AG04449 (cell line): ENCODE data around the gene RYK.
"Not testable (repeated sequence)": the region's sequence is repeated elsewhere in the genome, so short reads cannot be mapped to it uniquely, and the experiment has no call there.

Experiments
- CTCF ChIA-PET: fragments of 350-600 bp; formaldehyde crosslinking; extraction: SDS; loops from one replicate; lab custom pipeline; 2021; ENCODE audit warnings: antibody characterized with exemption; lab: Yijun Ruan, JAX
- POLR2A ChIA-PET: fragments of 400-600, 350-600 bp; formaldehyde crosslinking; extraction: SDS; loops from one replicate; lab custom pipeline; 2020; ENCODE audit warnings: antibody characterized with exemption, inconsistent platforms; lab: Yijun Ruan, JAX
- DNase-seq: peaks from one replicate; pipeline ENCODE4 v3.0.0-alpha.2; 2010; ENCODE audit warnings: low read depth, low spot score
- H3K4me3 ChIP-seq: 2 replicates; pipeline ENCODE4 v1.5.1; 2011; ENCODE audit warnings: low read depth, mild to moderate bottlenecking, control low read depth, low read length
- TF ChIP-seq, protein P1 (sequence below): IDR thresholded peaks from one replicate; pipeline ENCODE4 v1.5.1; 2011; ENCODE audit warnings: mild to moderate bottlenecking, moderate library complexity, low read length, control low read depth, inconsistent platforms; ENCODE audit not compliant: insufficient read depth; ENCODE audit errors: missing control alignments

RYK gene

DNA sequence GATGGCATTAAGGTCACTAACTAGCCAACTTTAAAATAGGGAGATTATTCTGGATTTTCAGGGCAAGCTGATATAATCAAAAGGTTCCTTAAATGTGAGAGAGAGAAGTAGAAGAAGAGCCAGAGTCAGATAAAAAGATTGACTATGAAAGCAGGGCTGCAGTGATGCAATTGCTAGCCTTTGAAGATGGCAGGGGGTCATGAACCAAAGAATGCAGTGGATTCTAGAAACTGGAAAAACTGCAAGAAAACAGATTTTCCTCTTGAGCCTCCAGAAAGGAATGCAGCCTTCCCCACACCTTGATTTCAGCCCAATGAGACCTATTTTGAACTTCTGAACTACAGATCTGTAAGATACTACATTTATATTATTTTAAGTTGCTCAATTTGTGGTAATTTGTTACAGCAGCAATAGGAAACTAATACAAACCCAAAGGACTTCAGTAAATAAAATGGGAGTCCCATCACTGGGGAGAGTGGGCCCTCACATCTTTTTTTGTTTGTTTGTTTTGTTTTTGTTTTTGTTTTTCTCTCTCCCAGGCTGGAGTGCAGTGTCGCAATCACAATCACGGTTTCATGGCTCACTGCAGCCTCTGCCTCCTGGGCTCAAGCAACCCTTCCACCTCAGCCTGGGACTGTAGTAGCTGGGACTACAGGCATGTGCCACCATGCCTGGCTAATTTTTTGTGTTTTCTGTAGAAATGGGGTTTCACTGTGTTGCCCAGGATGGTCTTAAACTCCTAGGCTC is 31.4 kb upstream of the RYK start:
- TF ChIP-seq, protein P1, sequence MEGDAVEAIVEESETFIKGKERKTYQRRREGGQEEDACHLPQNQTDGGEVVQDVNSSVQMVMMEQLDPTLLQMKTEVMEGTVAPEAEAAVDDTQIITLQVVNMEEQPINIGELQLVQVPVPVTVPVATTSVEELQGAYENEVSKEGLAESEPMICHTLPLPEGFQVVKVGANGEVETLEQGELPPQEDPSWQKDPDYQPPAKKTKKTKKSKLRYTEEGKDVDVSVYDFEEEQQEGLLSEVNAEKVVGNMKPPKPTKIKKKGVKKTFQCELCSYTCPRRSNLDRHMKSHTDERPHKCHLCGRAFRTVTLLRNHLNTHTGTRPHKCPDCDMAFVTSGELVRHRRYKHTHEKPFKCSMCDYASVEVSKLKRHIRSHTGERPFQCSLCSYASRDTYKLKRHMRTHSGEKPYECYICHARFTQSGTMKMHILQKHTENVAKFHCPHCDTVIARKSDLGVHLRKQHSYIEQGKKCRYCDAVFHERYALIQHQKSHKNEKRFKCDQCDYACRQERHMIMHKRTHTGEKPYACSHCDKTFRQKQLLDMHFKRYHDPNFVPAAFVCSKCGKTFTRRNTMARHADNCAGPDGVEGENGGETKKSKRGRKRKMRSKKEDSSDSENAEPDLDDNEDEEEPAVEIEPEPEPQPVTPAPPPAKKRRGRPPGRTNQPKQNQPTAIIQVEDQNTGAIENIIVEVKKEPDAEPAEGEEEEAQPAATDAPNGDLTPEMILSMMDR: no peak
- no peak overlapping the region for H3K4me3 ChIP-seq
- DNase-seq: no peak
- CTCF ChIA-PET: interaction anchor here (2.8 kb wide), 1 partner anchor 70 kb away, joined by 13 read pairs; no protein-coding TSS in a partner anchor
- POLR2A ChIA-PET: no interaction called here

DNA sequence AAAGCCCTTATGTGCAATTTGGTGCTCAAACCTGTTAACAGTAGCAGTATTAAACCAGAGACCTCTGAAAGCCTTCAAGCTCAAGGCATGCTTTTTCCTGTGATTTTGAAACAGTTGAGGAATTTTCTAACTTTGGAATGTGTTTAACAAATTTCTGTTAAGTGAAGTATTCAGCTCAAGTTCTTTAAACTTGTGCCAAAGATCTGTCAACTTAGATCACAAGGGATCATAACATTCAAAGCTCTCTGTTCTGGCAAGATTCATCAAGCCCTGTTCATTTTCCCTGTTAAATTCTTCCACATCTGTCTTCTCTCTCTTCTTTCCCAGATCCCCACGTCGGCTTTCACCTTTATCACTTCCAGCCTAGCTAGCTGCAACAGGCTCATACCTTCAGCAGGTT is 28.8 kb upstream of the RYK start:
- TF ChIP-seq, protein P1: no peak
- POLR2A ChIA-PET: no interaction called here
- no peak overlapping the region for H3K4me3 ChIP-seq
- DNase-seq: no peak
- CTCF ChIA-PET: interaction anchor here (0.8 to 2.3 kb wide), 3 partner anchors 10 to 90 kb away, joined by 3 to 7 read pairs (median 4); no protein-coding TSS in a partner anchor

DNA sequence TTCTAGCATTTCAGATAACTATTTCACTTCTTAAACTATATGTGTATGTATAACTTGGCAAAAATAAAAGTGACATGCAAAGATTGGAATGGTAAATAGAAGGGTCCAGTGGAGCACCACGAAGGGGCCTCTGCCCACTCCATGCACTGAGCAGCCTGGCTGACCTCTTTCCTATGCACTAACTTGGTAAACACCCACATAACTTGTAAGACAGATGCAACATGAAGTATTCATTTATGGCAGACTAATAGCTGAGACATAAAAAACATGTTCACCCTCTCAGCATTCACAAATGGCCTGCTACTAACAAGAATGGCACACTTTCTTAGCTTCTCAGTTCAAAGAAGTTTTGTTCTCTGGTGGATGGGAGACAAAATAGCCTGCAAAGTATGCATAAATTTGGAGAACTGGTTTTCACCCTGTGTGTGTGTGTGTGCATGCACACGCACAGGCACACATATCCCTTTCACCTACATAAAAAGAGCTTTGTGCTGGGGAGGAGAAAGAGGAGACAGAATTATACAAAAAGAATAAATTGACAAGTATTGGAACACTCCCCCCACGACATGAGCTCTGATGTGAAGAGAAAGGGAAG is 26.5 kb upstream of the RYK start:
- TF ChIP-seq, protein P1: no peak
- H3K4me3 ChIP-seq: no peak overlapping the region
- no peak for DNase-seq
- CTCF ChIA-PET: interaction anchor here (0.9 to 1.7 kb wide), 4 partner anchors 60 to 347 kb away, joined by 3 to 11 read pairs (median 3); no protein-coding TSS in a partner anchor
- POLR2A ChIA-PET: no interaction called here

DNA sequence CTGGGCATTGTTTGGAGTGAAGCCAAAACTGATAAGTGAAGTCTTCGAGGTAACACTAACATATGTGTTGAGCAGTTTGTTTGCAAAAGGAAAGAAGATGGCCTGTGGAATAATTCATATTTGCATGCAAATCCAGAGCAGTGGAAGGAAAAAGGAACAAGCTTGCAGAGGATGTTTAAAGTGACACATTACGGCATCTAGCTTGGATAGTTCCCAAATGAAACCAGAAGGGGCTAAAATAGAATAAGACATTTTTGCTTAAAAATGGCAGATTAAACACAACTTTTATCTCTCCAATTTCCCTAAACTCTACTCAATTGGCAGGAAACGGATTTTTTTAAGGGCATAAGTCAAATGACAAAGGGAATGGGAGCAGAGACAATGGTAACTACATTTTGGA is 25.4 kb upstream of the RYK start:
- H3K4me3 ChIP-seq: no peak overlapping the region
- TF ChIP-seq, protein P1: no peak
- CTCF ChIA-PET: interaction anchor here (0.6 to 1.7 kb wide), 3 partner anchors 63 to 346 kb away, joined by 3 read pairs; no protein-coding TSS in a partner anchor
- POLR2A ChIA-PET: no interaction called here
- no peak for DNase-seq

DNA sequence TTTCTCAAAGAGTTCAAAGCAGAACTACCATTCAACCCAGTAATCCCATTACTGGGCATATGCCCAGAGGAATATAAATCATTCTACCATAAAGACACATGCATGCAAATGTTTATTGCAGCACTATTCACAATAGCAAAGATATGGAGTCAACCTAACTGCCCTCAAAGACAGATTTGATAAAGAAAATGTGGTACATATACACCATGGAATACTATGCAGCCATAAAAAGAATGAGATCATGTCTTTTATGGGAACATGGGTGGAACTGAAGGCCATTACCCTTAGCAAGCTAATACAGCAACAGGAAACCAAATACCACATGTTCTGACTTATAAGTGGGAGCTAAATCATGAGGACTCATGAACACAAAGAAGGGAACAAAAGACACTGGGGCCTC is 24.5 kb upstream of the RYK start:
- H3K4me3 ChIP-seq, CTCF ChIA-PET, DNase-seq: not testable (repeated sequence)
- POLR2A ChIA-PET: interaction anchor here (0.6 kb wide), 1 partner anchor 45 kb away, joined by 3 read pairs; no protein-coding TSS in a partner anchor

DNA sequence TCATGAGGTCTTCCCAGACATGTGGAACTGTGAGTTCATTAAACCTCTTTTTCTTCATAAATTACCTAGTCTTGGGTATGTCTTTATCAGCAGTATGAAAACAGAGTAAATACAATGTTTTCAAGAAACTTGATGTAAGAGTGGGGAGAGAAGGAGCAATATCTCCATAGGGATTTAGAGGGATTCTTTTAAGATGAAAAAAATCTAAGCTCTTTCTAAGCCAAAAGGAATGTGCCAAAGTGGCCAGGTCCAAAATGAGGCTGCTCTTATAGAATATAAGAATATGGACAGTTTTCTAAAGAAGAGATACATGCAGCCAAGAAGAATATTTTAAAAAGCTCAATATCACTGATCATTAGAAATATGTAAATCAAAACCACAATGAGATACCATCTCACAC is 23.9 kb upstream of the RYK start:
- H3K4me3 ChIP-seq: no peak overlapping the region
- DNase-seq: no peak
- TF ChIP-seq, protein P1: no peak
- ChIA-PET CTCF (no interaction called here), POLR2A (interaction anchor here (0.6 kb wide), 1 partner anchor 45 kb away, joined by 3 read pairs; no protein-coding TSS in a partner anchor)
